Measurements from ENCODE around the gene ANKRD37. TPM values are rescaled to one million over a fixed set of nuclear protein-coding genes. Genes with fewer than 3 reads are reported as not detected.
A peak's percentile ranks its signal among the peaks of the same experiment; 100 is the strongest.
"Not testable (repeated sequence)": the region's sequence is repeated elsewhere in the genome, so short reads cannot be mapped to it uniquely, and the experiment has no call there.

The ANKRD37 gene
- total RNA-seq, 1 donor from 2014 or later, result 18.0 TPM

DNA sequence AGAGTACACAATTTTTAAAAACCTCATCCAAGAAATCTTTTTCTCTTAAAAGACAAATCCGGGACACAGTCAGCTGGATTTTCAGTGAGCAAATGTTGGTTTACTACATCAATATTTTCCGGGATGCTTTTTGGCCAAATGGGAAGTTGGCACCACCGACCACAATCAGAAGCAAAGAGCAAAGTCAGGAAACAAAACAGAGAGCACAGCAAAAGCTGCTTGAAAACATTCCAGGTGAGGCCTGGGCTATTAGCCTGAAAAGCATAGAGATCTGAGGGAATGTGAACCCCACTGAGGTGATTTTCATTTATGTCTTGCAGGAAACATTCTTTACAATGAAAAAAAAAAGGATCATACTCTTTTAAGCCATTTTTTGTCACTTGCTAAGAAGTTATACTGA is 34.8 kb upstream of the ANKRD37 start:
- Histone ChIP-seq H3K4me1 (no peaks in the 10 kb centered on the region), H3K36me3 (peaks cover 7% of the 10 kb centered on the region), H3K27me3 (ENCODE audit: low read depth) (no peaks in the 10 kb centered on the region), H3K27ac (replicated peaks) (no peak overlapping the region), H3K4me3 (no peak overlapping the region), H3K9me3 (replicated peaks) (no peaks in the 10 kb centered on the region)
- TF ChIP-seq, protein P1, sequence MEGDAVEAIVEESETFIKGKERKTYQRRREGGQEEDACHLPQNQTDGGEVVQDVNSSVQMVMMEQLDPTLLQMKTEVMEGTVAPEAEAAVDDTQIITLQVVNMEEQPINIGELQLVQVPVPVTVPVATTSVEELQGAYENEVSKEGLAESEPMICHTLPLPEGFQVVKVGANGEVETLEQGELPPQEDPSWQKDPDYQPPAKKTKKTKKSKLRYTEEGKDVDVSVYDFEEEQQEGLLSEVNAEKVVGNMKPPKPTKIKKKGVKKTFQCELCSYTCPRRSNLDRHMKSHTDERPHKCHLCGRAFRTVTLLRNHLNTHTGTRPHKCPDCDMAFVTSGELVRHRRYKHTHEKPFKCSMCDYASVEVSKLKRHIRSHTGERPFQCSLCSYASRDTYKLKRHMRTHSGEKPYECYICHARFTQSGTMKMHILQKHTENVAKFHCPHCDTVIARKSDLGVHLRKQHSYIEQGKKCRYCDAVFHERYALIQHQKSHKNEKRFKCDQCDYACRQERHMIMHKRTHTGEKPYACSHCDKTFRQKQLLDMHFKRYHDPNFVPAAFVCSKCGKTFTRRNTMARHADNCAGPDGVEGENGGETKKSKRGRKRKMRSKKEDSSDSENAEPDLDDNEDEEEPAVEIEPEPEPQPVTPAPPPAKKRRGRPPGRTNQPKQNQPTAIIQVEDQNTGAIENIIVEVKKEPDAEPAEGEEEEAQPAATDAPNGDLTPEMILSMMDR (IDR thresholded peaks at IDR 0.05; ENCODE audit: borderline replicate concordance), result no peak
- no peak for DNase-seq
- intact Hi-C loops (cut with micrococcal nuclease), result no loop called here

DNA sequence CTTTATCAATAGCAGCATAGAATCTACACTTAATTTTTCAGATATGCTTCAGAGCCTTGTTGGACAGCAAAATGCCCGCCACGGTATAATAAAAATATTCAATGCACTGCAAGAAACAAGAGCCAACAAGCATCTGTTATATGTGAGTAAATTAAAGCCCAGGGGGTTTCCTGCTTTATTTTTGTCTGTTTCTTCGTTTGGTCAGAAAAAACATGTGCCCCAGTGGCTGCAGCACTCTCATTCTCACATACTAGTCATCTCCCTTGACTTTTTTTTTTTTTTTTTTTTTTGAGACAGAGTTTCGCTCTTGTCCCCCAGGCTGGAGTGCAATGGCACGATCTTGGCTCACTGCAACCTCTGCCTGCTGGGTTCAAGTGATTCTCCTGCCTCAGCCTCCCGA is 34.1 kb upstream of the ANKRD37 start:
- H3K27ac ChIP-seq (replicated peaks), result peak overlapping the region; percentile 47
- H3K4me3 ChIP-seq; H3K36me3 ChIP-seq; H3K4me1 ChIP-seq; H3K9me3 ChIP-seq (replicated peaks); DNase-seq; H3K27me3 ChIP-seq (ENCODE audit: low read depth); intact Hi-C loops (cut with micrococcal nuclease): not testable (repeated sequence)

DNA sequence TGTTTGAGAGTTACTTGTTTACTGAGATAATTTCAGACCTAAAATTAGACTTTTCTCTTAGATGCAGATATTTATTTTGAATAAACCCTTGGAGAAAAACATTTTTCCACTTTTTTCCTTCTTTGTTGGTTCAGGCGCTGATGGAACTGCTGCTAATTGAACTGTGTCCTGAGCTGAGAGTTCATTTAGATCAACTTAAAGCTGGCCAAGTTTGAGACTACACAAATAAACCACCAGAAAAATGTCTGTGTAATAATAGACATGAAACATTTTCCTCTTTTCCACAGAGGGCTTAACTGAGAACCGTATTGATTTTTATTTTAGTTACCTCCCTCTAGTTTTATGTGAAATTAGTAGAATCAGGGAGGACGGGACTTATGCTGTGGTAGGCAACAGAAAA is 33.4 kb upstream of the ANKRD37 start:
- TF ChIP-seq, protein P1 (IDR thresholded peaks at IDR 0.05; ENCODE audit: borderline replicate concordance), result no peak
- H3K4me1 ChIP-seq, result no peaks in the 10 kb centered on the region
- no peaks in the 10 kb centered on the region for H3K9me3 ChIP-seq (replicated peaks)
- H3K36me3 ChIP-seq, result peaks cover 4% of the 10 kb centered on the region
- no peak for DNase-seq
- no peak overlapping the region for H3K4me3 ChIP-seq
- no peaks in the 10 kb centered on the region for H3K27me3 ChIP-seq (ENCODE audit: low read depth)
- H3K27ac ChIP-seq (replicated peaks), result peak overlapping the region; percentile 47
- intact Hi-C loops (cut with micrococcal nuclease), result no loop called here

DNA sequence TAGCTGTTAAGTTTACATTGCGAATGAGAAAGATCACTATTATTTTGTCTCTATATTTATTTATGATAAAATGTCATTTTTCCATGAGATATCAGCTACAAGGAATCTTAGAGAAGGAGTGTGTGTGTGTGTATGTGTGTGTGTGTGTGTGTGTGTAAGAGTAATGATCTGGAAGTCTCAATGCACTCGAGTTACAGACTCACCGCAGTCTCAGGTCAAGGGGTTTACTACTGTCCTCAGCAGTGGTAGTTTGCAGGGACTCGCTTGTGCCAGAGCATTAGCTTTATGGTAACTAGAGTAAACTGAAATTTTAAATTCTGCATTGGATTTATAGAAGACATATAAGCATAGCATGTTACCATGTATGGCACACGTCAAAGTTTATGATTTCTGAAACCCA is 31.8 kb upstream of the ANKRD37 start:
- TF ChIP-seq, protein P1 (IDR thresholded peaks at IDR 0.05; ENCODE audit: borderline replicate concordance), result no peak
- Histone ChIP-seq H3K27ac (replicated peaks) (no peak overlapping the region), H3K4me1 (no peaks in the 10 kb centered on the region), H3K36me3 (peaks cover 4% of the 10 kb centered on the region), H3K4me3 (no peak overlapping the region), H3K9me3 (replicated peaks) (no peaks in the 10 kb centered on the region), H3K27me3 (ENCODE audit: low read depth) (no peaks in the 10 kb centered on the region)
- intact Hi-C loops (cut with micrococcal nuclease), result no loop called here
- no peak for DNase-seq

DNA sequence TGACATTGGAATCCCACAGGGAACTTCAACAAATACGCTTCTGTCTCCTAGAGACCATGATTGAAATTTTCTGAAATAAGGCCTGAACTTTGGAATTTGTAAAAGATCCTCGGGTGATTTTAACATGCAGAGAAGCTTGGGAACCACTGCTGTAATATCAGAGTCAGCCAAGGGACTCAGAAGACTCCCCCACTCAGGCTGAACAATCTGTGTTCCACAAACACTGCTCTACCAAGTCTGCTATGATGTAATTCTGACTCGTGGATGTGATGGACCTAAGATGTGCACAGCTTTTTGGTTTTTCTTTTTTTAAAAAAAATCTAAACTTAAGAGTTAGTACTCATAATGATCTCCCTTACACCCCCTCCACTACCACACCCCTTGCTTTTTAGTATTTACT is 26.9 kb upstream of the ANKRD37 start:
- no peak for DNase-seq
- no peak overlapping the region for H3K27ac ChIP-seq (replicated peaks)
- no peaks in the 10 kb centered on the region for H3K4me1 ChIP-seq
- no peaks in the 10 kb centered on the region for H3K9me3 ChIP-seq (replicated peaks)
- no peak overlapping the region for H3K4me3 ChIP-seq
- no peaks in the 10 kb centered on the region for H3K27me3 ChIP-seq (ENCODE audit: low read depth)
- peaks cover 28% of the 10 kb centered on the region for H3K36me3 ChIP-seq
- TF ChIP-seq, protein P1 (IDR thresholded peaks at IDR 0.05; ENCODE audit: borderline replicate concordance), result no peak
- intact Hi-C loops (cut with micrococcal nuclease), result no loop called here

DNA sequence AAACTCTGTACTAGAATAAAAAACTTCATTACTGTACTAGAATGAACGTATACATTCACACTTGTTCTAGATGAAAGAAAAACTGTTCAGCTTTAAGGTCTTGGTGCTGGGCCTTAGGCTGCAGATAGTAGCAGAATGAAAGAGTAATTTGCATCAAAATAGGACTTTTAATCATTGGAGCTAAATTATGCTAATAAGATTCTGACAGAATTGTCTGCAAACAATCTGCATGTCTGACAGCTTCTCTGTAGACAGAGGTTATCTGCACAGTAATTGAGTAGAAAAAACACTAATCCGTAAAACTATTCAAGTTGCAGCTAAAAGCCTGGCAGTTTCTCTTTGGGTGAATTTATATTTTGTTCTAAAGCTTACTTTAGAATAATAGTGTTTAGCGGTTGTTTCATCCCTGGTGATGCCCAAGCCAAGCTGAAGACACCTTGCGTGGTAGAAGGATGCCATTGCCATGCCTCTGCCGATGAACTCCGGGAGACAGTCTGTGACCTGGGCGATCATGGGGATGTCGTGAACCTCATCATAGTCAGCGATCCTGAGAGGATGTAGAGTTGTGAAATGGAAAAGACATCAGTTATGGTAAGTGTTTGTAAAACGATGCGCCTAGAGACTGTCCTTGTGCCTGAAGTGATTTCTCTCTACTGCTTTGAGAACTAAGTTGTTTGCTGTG is 26.2 kb upstream of the ANKRD37 start:
- H3K27ac ChIP-seq (replicated peaks), result no peak overlapping the region
- intact Hi-C loops (cut with micrococcal nuclease), result no loop called here
- no peaks in the 10 kb centered on the region for H3K27me3 ChIP-seq (ENCODE audit: low read depth)
- TF ChIP-seq, protein P1 (IDR thresholded peaks at IDR 0.05; ENCODE audit: borderline replicate concordance), result no peak
- peaks cover 28% of the 10 kb centered on the region for H3K36me3 ChIP-seq
- H3K4me3 ChIP-seq, result no peak overlapping the region
- no peak for DNase-seq
- no peaks in the 10 kb centered on the region for H3K9me3 ChIP-seq (replicated peaks)
- H3K4me1 ChIP-seq, result no peaks in the 10 kb centered on the region

Data from left ventricle myocardium inferior (tissue), 1 donor.